ENCODE results near the gene NCAPD3.

The NCAPD3 gene

GRCh38 chr11:134248910-134249480, 25.2 kb upstream of the NCAPD3 start:
- Histone ChIP-seq H3K4me1 (ENCODE audit: control insufficient read depth, insufficient read depth, low read length) (no peaks in the 10 kb centered on the region), H3K9ac (ENCODE audit: low read depth, low read length) (no peak overlapping the region), H3K36me3 (ENCODE audit: control insufficient read depth, insufficient read depth, low read length) (peaks cover 30% of the 10 kb centered on the region), H3K27me3 (ENCODE audit: control insufficient read depth, insufficient read depth, low read length) (no peaks in the 10 kb centered on the region), H3K9me3 (ENCODE audit: control insufficient read depth, insufficient read depth, low read length) (no peaks in the 10 kb centered on the region), H3K4me3 (ENCODE audit: low read depth, low read length) (no peak overlapping the region)

GRCh38 chr11:134246678-134247077, 22.9 kb upstream of the NCAPD3 start:
- no peaks in the 10 kb centered on the region for H3K4me1 ChIP-seq (ENCODE audit: control insufficient read depth, insufficient read depth, low read length)
- H3K36me3 ChIP-seq (ENCODE audit: control insufficient read depth, insufficient read depth, low read length) = peaks cover 35% of the 10 kb centered on the region
- H3K4me3 ChIP-seq (ENCODE audit: low read depth, low read length) = no peak overlapping the region
- H3K27me3 ChIP-seq (ENCODE audit: control insufficient read depth, insufficient read depth, low read length) = no peaks in the 10 kb centered on the region
- no peak overlapping the region for H3K9ac ChIP-seq (ENCODE audit: low read depth, low read length)
- no peaks in the 10 kb centered on the region for H3K9me3 ChIP-seq (ENCODE audit: control insufficient read depth, insufficient read depth, low read length)

DNA sequence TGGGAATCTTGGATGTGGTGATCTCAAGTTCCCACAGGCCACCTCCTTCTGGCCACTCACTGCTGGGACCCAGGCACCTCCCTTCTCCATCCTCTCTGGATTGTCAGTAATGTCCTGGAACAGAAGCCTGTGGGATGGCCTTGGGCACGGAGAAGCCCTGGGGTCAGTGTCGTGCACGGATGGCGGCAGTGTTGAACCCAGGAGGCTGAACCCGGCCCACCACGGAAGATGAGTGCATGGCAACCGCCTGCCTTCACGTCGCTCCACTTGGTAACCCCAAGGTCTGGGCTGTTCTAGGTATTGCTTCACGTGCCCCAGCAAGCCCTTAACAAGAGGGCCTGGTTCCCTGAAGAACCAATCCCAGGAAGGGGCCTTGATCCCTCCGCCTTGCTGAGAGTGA, 22.3 kb upstream of the NCAPD3 start:
- H3K27me3 ChIP-seq (ENCODE audit: control insufficient read depth, insufficient read depth, low read length) = no peaks in the 10 kb centered on the region
- no peak overlapping the region for H3K9ac ChIP-seq (ENCODE audit: low read depth, low read length)
- H3K4me3 ChIP-seq (ENCODE audit: low read depth, low read length) = no peak overlapping the region
- no peaks in the 10 kb centered on the region for H3K4me1 ChIP-seq (ENCODE audit: control insufficient read depth, insufficient read depth, low read length)
- peaks cover 35% of the 10 kb centered on the region for H3K36me3 ChIP-seq (ENCODE audit: control insufficient read depth, insufficient read depth, low read length)
- no peaks in the 10 kb centered on the region for H3K9me3 ChIP-seq (ENCODE audit: control insufficient read depth, insufficient read depth, low read length)

DNA sequence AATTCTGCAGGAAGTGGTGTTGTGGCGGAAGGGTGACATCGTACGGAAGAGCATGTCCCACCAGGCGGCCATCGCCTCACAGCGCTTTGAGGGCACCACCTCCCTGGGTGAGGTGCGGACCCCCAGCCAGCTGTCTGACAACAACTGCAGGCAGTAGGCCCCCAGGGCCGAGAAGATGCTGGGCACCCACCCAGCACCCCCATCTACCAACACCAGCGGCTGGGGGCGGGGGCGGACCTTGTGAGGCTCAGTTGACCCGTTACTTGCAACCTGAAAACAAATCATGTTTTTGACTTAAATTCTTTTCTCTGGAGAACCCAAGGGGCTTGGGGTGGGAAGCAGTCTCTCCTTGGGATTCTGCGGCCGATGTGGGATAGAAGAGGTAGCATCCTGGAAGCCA, 21.7 kb upstream of the NCAPD3 start:
- Histone ChIP-seq H3K9ac (ENCODE audit: low read depth, low read length) (no peak overlapping the region), H3K4me1 (ENCODE audit: control insufficient read depth, insufficient read depth, low read length) (no peaks in the 10 kb centered on the region), H3K36me3 (ENCODE audit: control insufficient read depth, insufficient read depth, low read length) (peaks cover 37% of the 10 kb centered on the region), H3K27me3 (ENCODE audit: control insufficient read depth, insufficient read depth, low read length) (no peaks in the 10 kb centered on the region), H3K4me3 (ENCODE audit: low read depth, low read length) (no peak overlapping the region), H3K9me3 (ENCODE audit: control insufficient read depth, insufficient read depth, low read length) (no peaks in the 10 kb centered on the region)

DNA sequence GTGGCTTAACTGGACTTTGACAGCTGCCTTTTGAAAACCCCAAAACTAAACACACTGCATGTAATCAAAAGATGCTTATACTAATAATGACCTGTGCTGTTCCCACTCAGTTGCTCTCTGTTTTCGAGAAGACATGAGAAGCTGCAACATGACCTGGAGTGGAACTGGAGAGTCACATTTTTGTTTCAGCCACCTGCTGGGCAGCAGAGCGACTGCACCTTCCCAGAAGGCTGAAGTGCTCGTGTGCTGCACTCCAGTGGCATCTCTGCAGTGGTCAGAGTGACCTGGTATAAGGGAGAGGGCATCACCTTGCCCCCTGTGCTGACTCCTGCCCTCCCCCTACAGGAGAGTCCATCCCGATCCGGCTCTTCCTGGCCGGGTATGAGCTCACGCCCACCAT, 20.8 kb upstream of the NCAPD3 start:
- H3K36me3 ChIP-seq (ENCODE audit: control insufficient read depth, insufficient read depth, low read length) = peaks cover 35% of the 10 kb centered on the region
- H3K4me3 ChIP-seq (ENCODE audit: low read depth, low read length) = no peak overlapping the region

DNA sequence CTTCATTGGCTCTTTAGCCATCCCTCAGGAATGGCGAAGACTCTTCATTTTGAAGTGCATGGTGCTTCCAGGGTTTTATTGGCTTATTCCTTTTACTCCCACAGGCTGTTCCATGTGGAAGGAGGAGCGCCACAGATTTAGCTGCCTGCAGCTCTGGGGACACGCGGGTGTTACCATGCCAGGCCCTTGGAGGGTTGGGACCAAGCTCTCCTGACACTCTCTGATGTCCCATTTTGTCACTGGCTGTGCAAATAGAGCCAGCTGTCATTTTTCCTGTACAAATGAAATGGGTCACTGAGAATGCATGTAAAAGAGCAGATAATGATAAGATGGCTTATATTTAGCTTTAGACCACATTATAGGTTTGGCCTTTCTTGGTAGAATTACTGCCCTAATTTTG, 20.1 kb upstream of the NCAPD3 start:
- Histone ChIP-seq H3K9ac (ENCODE audit: low read depth, low read length) (no peak overlapping the region), H3K27me3 (ENCODE audit: control insufficient read depth, insufficient read depth, low read length) (no peaks in the 10 kb centered on the region), H3K36me3 (ENCODE audit: control insufficient read depth, insufficient read depth, low read length) (peaks cover 30% of the 10 kb centered on the region), H3K4me3 (ENCODE audit: low read depth, low read length) (no peak overlapping the region), H3K4me1 (ENCODE audit: control insufficient read depth, insufficient read depth, low read length) (no peaks in the 10 kb centered on the region), H3K9me3 (ENCODE audit: control insufficient read depth, insufficient read depth, low read length) (no peaks in the 10 kb centered on the region)

More for the DNA sequence above, 20.8 kb upstream of the NCAPD3 start:
- H3K9me3 ChIP-seq (ENCODE audit: control insufficient read depth, insufficient read depth, low read length) = no peaks in the 10 kb centered on the region
- H3K27me3 ChIP-seq (ENCODE audit: control insufficient read depth, insufficient read depth, low read length) = no peaks in the 10 kb centered on the region
- no peak overlapping the region for H3K9ac ChIP-seq (ENCODE audit: low read depth, low read length)
- no peaks in the 10 kb centered on the region for H3K4me1 ChIP-seq (ENCODE audit: control insufficient read depth, insufficient read depth, low read length)

DNA sequence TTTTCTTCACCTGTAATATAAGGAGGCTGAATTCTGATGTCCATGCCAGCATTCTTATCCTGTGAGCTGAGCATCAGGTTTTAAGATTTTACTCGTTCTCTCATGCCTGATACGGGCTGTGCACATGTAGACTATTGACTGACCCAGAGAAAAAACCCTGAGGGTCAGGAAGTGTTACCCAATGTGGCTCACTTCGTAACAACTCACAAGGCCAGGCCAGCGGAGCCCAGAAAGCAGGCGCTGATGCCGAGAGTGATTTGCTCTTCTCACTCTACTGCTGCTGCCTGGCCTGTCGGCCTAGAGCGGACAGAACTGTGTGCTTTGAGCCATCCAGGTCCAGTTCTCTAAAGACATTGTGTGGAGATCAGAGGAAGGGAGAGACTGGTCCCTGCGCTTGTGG, 18.6 kb upstream of the NCAPD3 start:
- H3K4me1 ChIP-seq (ENCODE audit: control insufficient read depth, insufficient read depth, low read length) = no peaks in the 10 kb centered on the region
- H3K36me3 ChIP-seq (ENCODE audit: control insufficient read depth, insufficient read depth, low read length) = peaks cover 30% of the 10 kb centered on the region

GRCh38 chr11:134240592-134240991, 16.8 kb upstream of the NCAPD3 start:
- Histone ChIP-seq H3K9ac (ENCODE audit: low read depth, low read length) (no peak overlapping the region), H3K27me3 (ENCODE audit: control insufficient read depth, insufficient read depth, low read length) (no peaks in the 10 kb centered on the region), H3K4me1 (ENCODE audit: control insufficient read depth, insufficient read depth, low read length) (no peaks in the 10 kb centered on the region), H3K36me3 (ENCODE audit: control insufficient read depth, insufficient read depth, low read length) (peaks cover 16% of the 10 kb centered on the region), H3K9me3 (ENCODE audit: control insufficient read depth, insufficient read depth, low read length) (no peaks in the 10 kb centered on the region), H3K4me3 (ENCODE audit: low read depth, low read length) (no peak overlapping the region)

More for the DNA sequence above, 18.6 kb upstream of the NCAPD3 start:
- Histone ChIP-seq H3K9ac (ENCODE audit: low read depth, low read length) (no peak overlapping the region), H3K4me3 (ENCODE audit: low read depth, low read length) (no peak overlapping the region), H3K9me3 (ENCODE audit: control insufficient read depth, insufficient read depth, low read length) (no peaks in the 10 kb centered on the region), H3K27me3 (ENCODE audit: control insufficient read depth, insufficient read depth, low read length) (no peaks in the 10 kb centered on the region)

DNA sequence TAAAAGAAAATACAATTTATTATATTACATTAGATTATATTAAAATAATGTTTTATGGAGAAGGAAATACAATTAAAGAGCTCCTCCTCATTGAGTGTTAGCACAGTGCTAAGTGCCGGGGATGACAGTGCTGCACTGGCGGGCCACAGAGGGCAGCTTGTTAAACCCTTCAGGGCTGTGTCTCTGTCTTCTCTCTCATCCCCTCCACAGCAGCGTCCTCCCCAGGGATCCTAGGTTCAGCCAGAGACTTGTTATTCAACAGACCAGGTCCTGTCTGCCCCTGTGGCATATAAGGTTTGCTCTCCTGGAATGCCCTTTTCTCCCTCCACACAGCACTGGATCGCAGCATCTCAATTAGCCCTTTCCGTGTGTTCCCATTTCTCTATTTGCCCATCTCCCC, 15.2 kb upstream of the NCAPD3 start:
- Histone ChIP-seq H3K4me3 (ENCODE audit: low read depth, low read length) (no peak overlapping the region), H3K9me3 (ENCODE audit: control insufficient read depth, insufficient read depth, low read length) (no peaks in the 10 kb centered on the region), H3K9ac (ENCODE audit: low read depth, low read length) (no peak overlapping the region), H3K4me1 (ENCODE audit: control insufficient read depth, insufficient read depth, low read length) (no peaks in the 10 kb centered on the region), H3K36me3 (ENCODE audit: control insufficient read depth, insufficient read depth, low read length) (peaks cover 8% of the 10 kb centered on the region), H3K27me3 (ENCODE audit: control insufficient read depth, insufficient read depth, low read length) (no peaks in the 10 kb centered on the region)

- H3K36me3 ChIP-seq (ENCODE audit: control insufficient read depth, insufficient read depth, low read length) = peaks cover 3% of the 10 kb centered on the region
- H3K9ac ChIP-seq (ENCODE audit: low read depth, low read length) = no peak overlapping the region
- no peaks in the 10 kb centered on the region for H3K4me1 ChIP-seq (ENCODE audit: control insufficient read depth, insufficient read depth, low read length)
- H3K9me3 ChIP-seq (ENCODE audit: control insufficient read depth, insufficient read depth, low read length) = no peaks in the 10 kb centered on the region
- H3K27me3 ChIP-seq (ENCODE audit: control insufficient read depth, insufficient read depth, low read length) = no peaks in the 10 kb centered on the region
- no peak overlapping the region for H3K4me3 ChIP-seq (ENCODE audit: low read depth, low read length)
Measured at GRCh38 chr11:134237557-134237922, 13.8 kb upstream of the NCAPD3 start.

- H3K4me3 ChIP-seq (ENCODE audit: low read depth, low read length) = no peak overlapping the region
- H3K4me1 ChIP-seq (ENCODE audit: control insufficient read depth, insufficient read depth, low read length) = no peaks in the 10 kb centered on the region
- H3K27me3 ChIP-seq (ENCODE audit: control insufficient read depth, insufficient read depth, low read length) = no peaks in the 10 kb centered on the region
- no peaks in the 10 kb centered on the region for H3K9me3 ChIP-seq (ENCODE audit: control insufficient read depth, insufficient read depth, low read length)
- H3K36me3 ChIP-seq (ENCODE audit: control insufficient read depth, insufficient read depth, low read length) = peaks cover 3% of the 10 kb centered on the region
- H3K9ac ChIP-seq (ENCODE audit: low read depth, low read length) = no peak overlapping the region
Measured at GRCh38 chr11:134236834-134237556, 13.2 kb upstream of the NCAPD3 start.

GRCh38 chr11:134235399-134235798, 11.6 kb upstream of the NCAPD3 start:
- H3K27me3 ChIP-seq (ENCODE audit: control insufficient read depth, insufficient read depth, low read length) = no peaks in the 10 kb centered on the region
- H3K9me3 ChIP-seq (ENCODE audit: control insufficient read depth, insufficient read depth, low read length) = no peaks in the 10 kb centered on the region
- no peaks in the 10 kb centered on the region for H3K4me1 ChIP-seq (ENCODE audit: control insufficient read depth, insufficient read depth, low read length)
- no peaks in the 10 kb centered on the region for H3K36me3 ChIP-seq (ENCODE audit: control insufficient read depth, insufficient read depth, low read length)
- no peak overlapping the region for H3K9ac ChIP-seq (ENCODE audit: low read depth, low read length)
- H3K4me3 ChIP-seq (ENCODE audit: low read depth, low read length) = no peak overlapping the region
